GM20431 (cell line): ENCODE data around the gene GJD3.

Source experiments
- in situ Hi-C: fragments of 300-500 bp; cut with MseI, MboI; formaldehyde crosslinking; loops from one replicate; pipeline ENCODE4 v1.15.0; 2020; ENCODE audit warnings: low sequenced_read_pairs; ENCODE audit not compliant: unreplicated experiment

The GJD3 gene

GRCh38 chr17:40354221-40355122 lies 10.1 kb downstream of the GJD3 start:
- in situ Hi-C loops, result loop anchor here (5.0 kb wide), 1 partner anchor 52 kb away; no protein-coding TSS in a partner anchor

GRCh38 chr17:40352779-40353394 lies 11.7 kb downstream of the GJD3 start:
- in situ Hi-C loops, result loop anchor here (5.0 kb wide), 1 partner anchor 51 kb away; no protein-coding TSS in a partner anchor

GRCh38 chr17:40352237-40352778 lies 12.2 kb downstream of the GJD3 start:
- in situ Hi-C loops, result loop anchor here (5.0 kb wide), 1 partner anchor 50 kb away; no protein-coding TSS in a partner anchor

- in situ Hi-C loops, result loop anchor here (5.0 kb wide), 1 partner anchor 49 kb away; no protein-coding TSS in a partner anchor
Measured at GRCh38 chr17:40351359-40352236, 12.9 kb downstream of the GJD3 start.

GRCh38 chr17:40350689-40351358 lies 13.7 kb downstream of the GJD3 start:
- in situ Hi-C loops, result loop anchor here (5.0 kb wide), 1 partner anchor 49 kb away; no protein-coding TSS in a partner anchor

GRCh38 chr17:40349895-40350688 lies 14.4 kb downstream of the GJD3 start:
- in situ Hi-C loops, result loop anchor here (5.0 kb wide), 1 partner anchor 48 kb away; no protein-coding TSS in a partner anchor

- in situ Hi-C loops, result no loop called here
Measured at GRCh38 chr17:40349477-40349894, 15.1 kb downstream of the GJD3 start.

GRCh38 chr17:40348562-40349476 lies 15.7 kb downstream of the GJD3 start:
- in situ Hi-C loops, result no loop called here

GRCh38 chr17:40348136-40348504 lies 16.4 kb downstream of the GJD3 start:
- in situ Hi-C loops, result no loop called here

GRCh38 chr17:40347319-40348135 lies 17.0 kb downstream of the GJD3 start:
- in situ Hi-C loops, result no loop called here

GRCh38 chr17:40346765-40347158 lies 17.8 kb downstream of the GJD3 start:
- in situ Hi-C loops, result no loop called here

GRCh38 chr17:40345994-40346764 lies 18.4 kb downstream of the GJD3 start:
- in situ Hi-C loops, result no loop called here

GRCh38 chr17:40345161-40345993 lies 19.2 kb downstream of the GJD3 start:
- in situ Hi-C loops, result no loop called here

- in situ Hi-C loops, result no loop called here
Measured at GRCh38 chr17:40344421-40345160, 19.9 kb downstream of the GJD3 start.
